ENCODE results near the gene AGMAT.

- TF ChIP-seq, protein P1, sequence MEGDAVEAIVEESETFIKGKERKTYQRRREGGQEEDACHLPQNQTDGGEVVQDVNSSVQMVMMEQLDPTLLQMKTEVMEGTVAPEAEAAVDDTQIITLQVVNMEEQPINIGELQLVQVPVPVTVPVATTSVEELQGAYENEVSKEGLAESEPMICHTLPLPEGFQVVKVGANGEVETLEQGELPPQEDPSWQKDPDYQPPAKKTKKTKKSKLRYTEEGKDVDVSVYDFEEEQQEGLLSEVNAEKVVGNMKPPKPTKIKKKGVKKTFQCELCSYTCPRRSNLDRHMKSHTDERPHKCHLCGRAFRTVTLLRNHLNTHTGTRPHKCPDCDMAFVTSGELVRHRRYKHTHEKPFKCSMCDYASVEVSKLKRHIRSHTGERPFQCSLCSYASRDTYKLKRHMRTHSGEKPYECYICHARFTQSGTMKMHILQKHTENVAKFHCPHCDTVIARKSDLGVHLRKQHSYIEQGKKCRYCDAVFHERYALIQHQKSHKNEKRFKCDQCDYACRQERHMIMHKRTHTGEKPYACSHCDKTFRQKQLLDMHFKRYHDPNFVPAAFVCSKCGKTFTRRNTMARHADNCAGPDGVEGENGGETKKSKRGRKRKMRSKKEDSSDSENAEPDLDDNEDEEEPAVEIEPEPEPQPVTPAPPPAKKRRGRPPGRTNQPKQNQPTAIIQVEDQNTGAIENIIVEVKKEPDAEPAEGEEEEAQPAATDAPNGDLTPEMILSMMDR (IDR thresholded peaks at IDR 0.05) = no peak
- no peak for TF ChIP-seq POLR2A (IDR thresholded peaks at IDR 0.05)
These were observed 49.0 kb upstream of the AGMAT start for GRCh38 chr1:15633756-15634420.

Data from testis (tissue), 2 donors.